Endothelial cell of umbilical vein (primary cell): ENCODE measurements around the gene CUEDC2. TPM values are rescaled to one million over a fixed set of nuclear protein-coding genes. Genes with fewer than 3 reads are reported as not detected.

Source experiments
- BruUV-seq: library from RNA; stranded (reverse); fragments of 400-500 nt; replicated peaks from 2 replicates; lab custom pipeline; 2021; lab: Mats Ljungman, UMichigan
- CTCF ChIA-PET: fragments of 300-600, 350-600 bp; sonication (Branson Sonifier 250); formaldehyde crosslinking; loops from one replicate; lab custom pipeline; 2021; ENCODE audit warnings: antibody characterized with exemption, inconsistent platforms; lab: Charles Lee
- POLR2A ChIA-PET: fragments of 300-600, 350-600 bp; sonication (Branson Sonifier 250); formaldehyde crosslinking; loops from one replicate; lab custom pipeline; 2021; ENCODE audit warnings: antibody characterized with exemption, inconsistent platforms; lab: Charles Lee
- DNase-seq: peaks from one replicate; pipeline ENCODE4 v3.0.0-alpha.2; 2011; ENCODE audit warnings: low read depth, low spot score
- FAIRE-seq: peaks from 2 replicates; lab custom pipeline; 2011; peaks lifted over from hg19 to GRCh38; lab: Jason Lieb, UNC
- H2AFZ ChIP-seq: 2 replicates; pipeline ENCODE4 v1.6.0; 2012; ENCODE audit warnings: low read depth, low read length, control low read depth, inconsistent platforms
- H3K27ac ChIP-seq: 2 replicates; pipeline ENCODE4 v1.5.1; 2011; ENCODE audit warnings: low read depth, mild to moderate bottlenecking, control low read depth, low read length, moderate library complexity; ENCODE audit not compliant: insufficient read depth
- H3K27me3 ChIP-seq, 2 experiments: 2 replicates each; pipeline versions ENCODE4 v1.6.0 to v1.6.1; 2011; ENCODE audit warnings: low read length in 2 of 2, mixed read lengths in 1 of 2; ENCODE audit not compliant: control insufficient read depth in 2 of 2, insufficient read depth in 2 of 2
- H3K36me3 ChIP-seq, 2 experiments: 2 replicates in 1 of 2; 3 replicates in 1 of 2; pipeline ENCODE4 v1.5.1; 2011; ENCODE audit warnings: low read length in 2 of 2, mild to moderate bottlenecking in 1 of 2, moderate library complexity in 1 of 2; ENCODE audit not compliant: control insufficient read depth in 2 of 2, insufficient read depth in 2 of 2; ENCODE audit errors: extremely low read depth in 1 of 2
- H3K4me1 ChIP-seq: 3 replicates; pipeline ENCODE4 v1.5.1; 2011; ENCODE audit warnings: mild to moderate bottlenecking, low read length; ENCODE audit not compliant: control insufficient read depth, insufficient read depth; ENCODE audit errors: extremely low read depth
- H3K4me2 ChIP-seq: 2 replicates; pipeline ENCODE4 v1.6.1; 2011; ENCODE audit warnings: low read length, control low read depth, mixed read lengths; ENCODE audit not compliant: insufficient read depth
- H3K4me3 ChIP-seq, 3 experiments: fragments of 200-600 bp in 1 of 3; sonication (generic), shearing (Covaris generic) in 1 of 3; replicated peaks in 1 of 3; 2 replicates each; pipeline ENCODE4 v1.5.1; 2011 to 2016; ENCODE audit warnings: control low read depth in 3 of 3, low read length in 3 of 3, mild to moderate bottlenecking in 2 of 3, inconsistent platforms in 1 of 3, low read depth in 1 of 3, moderate library complexity in 1 of 3; ENCODE audit not compliant: insufficient read depth in 1 of 3
- H3K79me2 ChIP-seq: 2 replicates; pipeline ENCODE4 v1.6.0; 2012; ENCODE audit warnings: low read length, inconsistent platforms; ENCODE audit not compliant: control insufficient read depth, insufficient read depth
- H3K9ac ChIP-seq: replicated peaks from 2 replicates; pipeline ENCODE3; 2011; ENCODE audit warnings: low read length, control low read depth; ENCODE audit not compliant: insufficient read depth; ENCODE audit errors: extremely low read depth
- H3K9me1 ChIP-seq: replicated peaks from 3 replicates; pipeline ENCODE4 v1.6.0; 2011; ENCODE audit warnings: mild to moderate bottlenecking, low read length; ENCODE audit not compliant: control insufficient read depth, insufficient read depth; ENCODE audit errors: extremely low read depth
- H3K9me3 ChIP-seq: replicated peaks from 2 replicates; pipeline ENCODE4 v1.5.1; 2012; ENCODE audit warnings: low read length, inconsistent platforms; ENCODE audit not compliant: control insufficient read depth, insufficient read depth
- H4K20me1 ChIP-seq: replicated peaks from 2 replicates; pipeline ENCODE3; 2011; ENCODE audit warnings: mild to moderate bottlenecking, low read length; ENCODE audit not compliant: control insufficient read depth, insufficient read depth; ENCODE audit errors: extremely low read depth
- EZH2 ChIP-seq: IDR thresholded peaks from 2 replicates; pipeline ENCODE4 v1.6.1; 2012; ENCODE audit warnings: borderline replicate concordance, low read depth, mild to moderate bottlenecking, moderate library complexity, low read length, inconsistent platforms; ENCODE audit not compliant: severe bottlenecking
- FOS ChIP-seq: IDR thresholded peaks from 2 replicates; pipeline ENCODE4 v1.6.1; 2011; ENCODE audit warnings: mild to moderate bottlenecking, low read length, moderate library complexity, borderline replicate concordance; ENCODE audit not compliant: insufficient read depth
- GATA2 ChIP-seq: IDR thresholded peaks from 2 replicates; pipeline ENCODE4 v1.7.0; 2011; ENCODE audit warnings: low read depth, mild to moderate bottlenecking, moderate library complexity, mixed read lengths, low read length; ENCODE audit not compliant: insufficient read length, insufficient read depth
- JUN ChIP-seq: IDR thresholded peaks from 2 replicates; pipeline ENCODE4 v1.6.1; 2011; ENCODE audit warnings: borderline replicate concordance, low read depth; ENCODE audit not compliant: insufficient read length, insufficient read depth
- MAX ChIP-seq: IDR thresholded peaks from 2 replicates; pipeline ENCODE4 v1.6.1; 2011; ENCODE audit not compliant: insufficient read depth, insufficient read length
- MYC ChIP-seq: IDR thresholded peaks from one replicate; pipeline ENCODE4 v1.6.1; 2011; ENCODE audit warnings: mild to moderate bottlenecking, low read depth, low read length
- POLR2A ChIP-seq: IDR thresholded peaks from 2 replicates; pipeline ENCODE4 v1.6.1; 2012; ENCODE audit warnings: low read depth, mild to moderate bottlenecking, control low read depth, low read length
- POLR2AphosphoS5 ChIP-seq: IDR thresholded peaks from 2 replicates; pipeline ENCODE4 v1.6.1; 2012; ENCODE audit warnings: low read depth, mild to moderate bottlenecking, control low read depth, low read length, moderate library complexity; ENCODE audit not compliant: insufficient read depth
- dilution Hi-C: fragments of 300-500 bp; cut with MboI; formaldehyde crosslinking; loops from one replicate; pipeline ENCODE4 v1.15.0; 2019; ENCODE audit warnings: low sequenced_read_pairs; ENCODE audit not compliant: extremely low pct_ligation_motif_present
- intact Hi-C: fragments of 100-400 bp; cut with micrococcal nuclease; formaldehyde crosslinking; loops from one replicate; pipeline ENCODE4 v1.10.0; 2022
- polyA plus RNA-seq, 4 experiments: library from polyadenylated mRNA; depleted of rRNA in 3 of 4; stranded (reverse) in 3 of 4; unstranded in 1 of 4; fragments of >200 nt; gene quantifications; 2 replicates each; pipeline versions ENCODE4 v1.2.1 to v1.2.3, GENCODE V29; 2011 to 2012; ENCODE audit warnings: missing spikeins in 1 of 4
- total RNA-seq: library from RNA; stranded (reverse); gene quantifications from 2 replicates; pipeline ENCODE4 v1.2.3, GENCODE V29; 2021
- TF ChIP-seq, protein P1 (sequence below), 2 donors: IDR thresholded peaks; 1 replicate in 1 of 2; 2 replicates in 1 of 2; pipeline ENCODE4 v1.5.1; 2011; ENCODE audit warnings: low read length in 2 of 2, mild to moderate bottlenecking in 2 of 2, moderate library complexity in 2 of 2, control low read depth in 1 of 2, inconsistent platforms in 1 of 2, low read depth in 1 of 2; ENCODE audit not compliant: insufficient read depth in 1 of 2; ENCODE audit errors: extremely low read depth in 1 of 2

The CUEDC2 gene
- total and polyA plus RNA-seq, 2 donors (not counting 3 experiments of a cell fraction or from before 2014, with no cell fraction given), result 61.5 to 96.7 TPM

- Histone ChIP-seq H3K9me3 (no peaks in the 10 kb centered on the region), H3K27me3 (peaks cover 3 to 7% of the 10 kb centered on the region in 2 experiments), H3K36me3 (peaks cover 0 to 9% of the 10 kb centered on the region in 2 experiments), H3K4me3 (peak overlapping the region; percentile 64 to 73 (median 70)), H3K27ac (no peak overlapping the region), H3K9me1 (no peaks in the 10 kb centered on the region), H3K4me2 (peak overlapping the region; percentile 67), H3K79me2 (no peaks in the 10 kb centered on the region), H2AFZ (peak overlapping the region; percentile 60), H4K20me1 (no peaks in the 10 kb centered on the region), H3K9ac (peak overlapping the region; percentile 19), H3K4me1 (peaks cover 20% of the 10 kb centered on the region)
- intact Hi-C loops (loop anchor here (1.0 to 5.0 kb wide), 9 partner anchors 10 to 253 kb away; partner anchors contain the start of genes ACTR1A, CUEDC2 and SUFU), dilution Hi-C loops (no loop called here)
- POLR2A ChIA-PET, result interaction anchor here (0.6 to 0.7 kb wide), 2 partner anchors 251 to 252 kb away, joined by 3 to 4 read pairs; no protein-coding TSS in a partner anchor
- no peak for TF ChIP-seq EZH2
- TF ChIP-seq GATA2, result no peak
- no peak for TF ChIP-seq POLR2AphosphoS5
- TF ChIP-seq FOS, result no peak
- TF ChIP-seq JUN, result no peak
- TF ChIP-seq, protein P1, sequence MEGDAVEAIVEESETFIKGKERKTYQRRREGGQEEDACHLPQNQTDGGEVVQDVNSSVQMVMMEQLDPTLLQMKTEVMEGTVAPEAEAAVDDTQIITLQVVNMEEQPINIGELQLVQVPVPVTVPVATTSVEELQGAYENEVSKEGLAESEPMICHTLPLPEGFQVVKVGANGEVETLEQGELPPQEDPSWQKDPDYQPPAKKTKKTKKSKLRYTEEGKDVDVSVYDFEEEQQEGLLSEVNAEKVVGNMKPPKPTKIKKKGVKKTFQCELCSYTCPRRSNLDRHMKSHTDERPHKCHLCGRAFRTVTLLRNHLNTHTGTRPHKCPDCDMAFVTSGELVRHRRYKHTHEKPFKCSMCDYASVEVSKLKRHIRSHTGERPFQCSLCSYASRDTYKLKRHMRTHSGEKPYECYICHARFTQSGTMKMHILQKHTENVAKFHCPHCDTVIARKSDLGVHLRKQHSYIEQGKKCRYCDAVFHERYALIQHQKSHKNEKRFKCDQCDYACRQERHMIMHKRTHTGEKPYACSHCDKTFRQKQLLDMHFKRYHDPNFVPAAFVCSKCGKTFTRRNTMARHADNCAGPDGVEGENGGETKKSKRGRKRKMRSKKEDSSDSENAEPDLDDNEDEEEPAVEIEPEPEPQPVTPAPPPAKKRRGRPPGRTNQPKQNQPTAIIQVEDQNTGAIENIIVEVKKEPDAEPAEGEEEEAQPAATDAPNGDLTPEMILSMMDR (IDR thresholded peaks at IDR 0.05; ENCODE audit: extremely low read depth in 1 of 2, insufficient read depth in 1 of 2, low read depth in 1 of 2, low read length in 2 of 2), result no peak
- no peak for TF ChIP-seq MAX
- TF ChIP-seq MYC, result no peak
- TF ChIP-seq POLR2A, result no peak
- CTCF ChIA-PET, result interaction anchor here (0.7 to 6.5 kb wide), 22 partner anchors 8 to 252 kb away, joined by 3 to 74 read pairs (median 6); partner anchors contain the start of genes C10orf95, CUEDC2, ELOVL3 and NFKB2
- peak; percentile 21 for DNase-seq
- FAIRE-seq, result no peak
- BruUV-seq, result no TSS peak
These were observed 10.4 kb downstream of the CUEDC2 start for GRCh38 chr10:102421757-102422512.
